ENCODE measurements around the gene NR3C1. TPM values are rescaled to one million over a fixed set of nuclear protein-coding genes. Genes with fewer than 3 reads are reported as not detected.

The NR3C1 gene
- total RNA-seq, 1 donor: 55.7 TPM

DNA sequence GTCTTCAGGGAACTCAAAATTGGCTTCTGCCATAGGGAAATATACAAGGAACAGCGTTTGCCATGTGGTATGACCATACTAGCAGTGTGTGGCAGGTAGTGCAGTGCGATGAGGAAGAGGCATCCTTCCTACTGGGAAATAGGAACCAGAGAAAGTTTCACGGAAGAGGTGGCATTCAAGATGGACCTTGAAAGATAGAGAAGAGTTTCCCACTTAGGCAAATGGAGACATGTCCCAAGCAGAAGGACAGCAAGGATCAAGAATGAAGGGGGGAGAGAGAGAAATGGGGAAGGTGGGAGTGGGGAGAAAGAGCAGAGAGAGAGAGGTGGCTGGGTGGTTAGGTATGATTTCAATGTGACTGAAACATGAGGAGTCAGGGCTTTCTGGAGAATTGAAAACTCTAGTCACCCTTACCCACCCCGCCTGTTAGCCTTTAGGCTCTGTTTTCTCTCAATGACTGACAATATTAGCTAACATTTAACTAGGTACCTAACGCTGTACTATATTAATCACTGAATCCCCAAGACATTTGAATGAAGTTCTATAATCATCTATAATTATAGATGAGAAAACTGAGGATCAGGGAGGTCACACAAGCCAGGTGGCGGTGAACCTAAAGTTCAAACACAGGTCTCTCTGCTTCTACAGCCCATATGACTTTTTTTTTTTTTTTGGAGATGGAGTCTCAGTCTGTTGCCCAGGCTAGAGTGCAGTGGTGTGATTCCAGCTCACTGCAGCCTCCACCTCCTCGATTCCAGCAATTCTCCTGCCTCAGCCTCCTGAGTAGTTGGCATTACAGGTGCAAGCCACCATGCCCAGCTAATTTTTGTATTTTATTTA, 171.3 kb downstream of the NR3C1 start:
- no peak for DNase-seq (ENCODE audit: low read depth)
- TF ChIP-seq, protein P1, sequence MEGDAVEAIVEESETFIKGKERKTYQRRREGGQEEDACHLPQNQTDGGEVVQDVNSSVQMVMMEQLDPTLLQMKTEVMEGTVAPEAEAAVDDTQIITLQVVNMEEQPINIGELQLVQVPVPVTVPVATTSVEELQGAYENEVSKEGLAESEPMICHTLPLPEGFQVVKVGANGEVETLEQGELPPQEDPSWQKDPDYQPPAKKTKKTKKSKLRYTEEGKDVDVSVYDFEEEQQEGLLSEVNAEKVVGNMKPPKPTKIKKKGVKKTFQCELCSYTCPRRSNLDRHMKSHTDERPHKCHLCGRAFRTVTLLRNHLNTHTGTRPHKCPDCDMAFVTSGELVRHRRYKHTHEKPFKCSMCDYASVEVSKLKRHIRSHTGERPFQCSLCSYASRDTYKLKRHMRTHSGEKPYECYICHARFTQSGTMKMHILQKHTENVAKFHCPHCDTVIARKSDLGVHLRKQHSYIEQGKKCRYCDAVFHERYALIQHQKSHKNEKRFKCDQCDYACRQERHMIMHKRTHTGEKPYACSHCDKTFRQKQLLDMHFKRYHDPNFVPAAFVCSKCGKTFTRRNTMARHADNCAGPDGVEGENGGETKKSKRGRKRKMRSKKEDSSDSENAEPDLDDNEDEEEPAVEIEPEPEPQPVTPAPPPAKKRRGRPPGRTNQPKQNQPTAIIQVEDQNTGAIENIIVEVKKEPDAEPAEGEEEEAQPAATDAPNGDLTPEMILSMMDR (IDR thresholded peaks at IDR 0.05; ENCODE audit: insufficient read depth, low read depth, low read length): no peak
- no peak overlapping the region for H3K4me3 ChIP-seq (ENCODE audit: low read depth, low read length)

DNA sequence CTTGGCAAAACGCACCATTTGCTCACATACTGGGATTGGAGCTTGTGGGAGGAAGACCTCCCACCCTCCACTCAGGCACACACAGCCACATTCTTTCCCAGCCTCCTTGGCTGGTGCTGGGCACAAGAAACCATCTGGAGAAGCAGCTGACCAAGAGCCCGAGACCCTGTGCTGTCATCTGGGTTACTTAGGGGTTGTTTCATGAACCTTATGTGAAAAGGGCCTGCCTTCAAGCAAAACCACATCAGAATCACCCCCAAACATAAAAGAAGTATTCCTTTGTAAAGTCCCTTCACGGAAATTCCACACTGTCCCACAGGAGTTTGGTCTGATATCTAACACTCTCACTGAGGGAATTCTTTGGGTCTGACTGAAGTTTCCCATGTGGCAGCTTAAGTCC, 172.1 kb downstream of the NR3C1 start:
- DNase-seq (ENCODE audit: low read depth): no peak
- TF ChIP-seq, protein P1 (IDR thresholded peaks at IDR 0.05; ENCODE audit: insufficient read depth, low read depth, low read length): no peak
- H3K4me3 ChIP-seq (ENCODE audit: low read depth, low read length): no peak overlapping the region

DNA sequence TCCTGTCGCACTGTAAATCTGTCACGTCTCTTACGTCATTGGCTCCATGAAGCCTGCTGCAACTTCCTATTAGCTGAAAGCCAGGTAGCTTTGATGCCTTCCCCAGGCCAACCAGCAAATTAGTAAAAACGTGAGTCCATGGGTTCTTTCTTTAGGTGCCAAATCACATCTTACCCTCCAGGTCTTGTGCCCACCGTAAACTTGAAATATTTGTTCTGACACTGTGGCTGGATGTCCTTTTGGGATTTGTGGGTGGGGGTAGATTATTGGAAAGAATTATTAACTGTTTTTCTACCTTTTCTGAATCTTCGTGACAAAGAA, 172.8 kb downstream of the NR3C1 start:
- no peak for DNase-seq (ENCODE audit: low read depth)
- H3K4me3 ChIP-seq (ENCODE audit: low read depth, low read length): no peak overlapping the region
- TF ChIP-seq, protein P1 (IDR thresholded peaks at IDR 0.05; ENCODE audit: insufficient read depth, low read depth, low read length): no peak

DNA sequence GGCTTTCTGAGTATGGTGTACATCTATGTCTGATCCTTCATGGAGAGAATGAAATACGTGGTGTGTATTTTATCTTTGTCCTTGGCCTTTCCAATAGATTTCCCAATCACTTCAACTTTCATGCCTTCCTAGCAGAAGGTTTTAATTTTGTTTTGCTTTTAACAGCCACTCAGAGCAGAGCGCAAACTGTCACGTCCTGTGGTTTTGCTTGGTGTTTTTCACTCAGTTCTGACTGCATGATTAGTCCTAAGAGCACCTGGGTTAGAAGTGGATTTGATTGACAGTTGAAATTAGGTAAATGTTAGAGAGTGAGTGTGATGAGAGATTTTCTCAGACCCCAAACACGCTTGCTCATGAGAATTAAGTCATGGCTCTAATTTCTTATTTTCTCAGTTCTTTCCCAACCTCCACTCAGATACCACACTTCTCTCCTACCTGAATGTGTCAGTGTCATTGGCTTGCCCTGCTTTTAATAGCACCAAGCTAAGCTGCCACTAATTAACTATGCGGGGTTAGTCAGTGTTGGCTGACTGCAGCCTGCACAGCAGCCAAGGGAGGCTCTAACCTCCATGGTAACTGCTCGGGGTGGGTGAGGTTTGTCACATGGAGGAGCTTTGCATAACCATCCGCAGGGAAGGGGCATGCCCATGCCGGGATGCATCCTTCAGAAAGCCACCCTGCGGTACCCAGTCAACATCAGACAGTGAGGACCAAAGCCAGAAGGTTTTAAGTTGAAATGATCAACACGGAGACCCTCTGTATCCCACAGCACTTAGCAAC, 173.4 kb downstream of the NR3C1 start:
- TF ChIP-seq, protein P1 (IDR thresholded peaks at IDR 0.05; ENCODE audit: insufficient read depth, low read depth, low read length): no peak
- DNase-seq (ENCODE audit: low read depth): peak; percentile 58
- H3K4me3 ChIP-seq (ENCODE audit: low read depth, low read length): no peak overlapping the region

DNA sequence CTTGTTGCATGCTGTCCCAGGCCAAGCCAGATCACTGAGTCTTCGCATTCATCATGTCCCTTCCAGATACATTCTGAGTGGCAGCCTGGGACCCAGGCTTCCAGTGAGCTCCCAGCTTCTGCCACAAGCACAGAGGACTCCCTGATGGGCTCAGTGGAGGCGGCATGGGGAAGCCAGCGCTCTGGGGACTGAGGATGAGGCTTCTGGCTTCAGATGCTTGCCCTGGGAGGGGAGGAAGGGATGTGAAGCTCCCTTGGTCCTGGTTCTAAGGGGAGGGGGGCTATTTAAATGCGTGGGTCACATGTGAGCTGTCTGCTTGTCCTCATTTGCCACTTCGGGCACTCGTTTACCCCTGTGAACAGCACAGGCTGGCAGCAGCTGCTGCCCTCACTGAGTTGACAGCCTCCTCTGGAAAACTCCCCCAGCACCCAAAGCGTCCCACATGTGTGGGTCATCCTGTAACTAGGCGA, 174.0 kb downstream of the NR3C1 start:
- no peak overlapping the region for H3K4me3 ChIP-seq (ENCODE audit: low read depth, low read length)
- TF ChIP-seq, protein P1 (IDR thresholded peaks at IDR 0.05; ENCODE audit: insufficient read depth, low read depth, low read length): no peak
- no peak for DNase-seq (ENCODE audit: low read depth)

DNA sequence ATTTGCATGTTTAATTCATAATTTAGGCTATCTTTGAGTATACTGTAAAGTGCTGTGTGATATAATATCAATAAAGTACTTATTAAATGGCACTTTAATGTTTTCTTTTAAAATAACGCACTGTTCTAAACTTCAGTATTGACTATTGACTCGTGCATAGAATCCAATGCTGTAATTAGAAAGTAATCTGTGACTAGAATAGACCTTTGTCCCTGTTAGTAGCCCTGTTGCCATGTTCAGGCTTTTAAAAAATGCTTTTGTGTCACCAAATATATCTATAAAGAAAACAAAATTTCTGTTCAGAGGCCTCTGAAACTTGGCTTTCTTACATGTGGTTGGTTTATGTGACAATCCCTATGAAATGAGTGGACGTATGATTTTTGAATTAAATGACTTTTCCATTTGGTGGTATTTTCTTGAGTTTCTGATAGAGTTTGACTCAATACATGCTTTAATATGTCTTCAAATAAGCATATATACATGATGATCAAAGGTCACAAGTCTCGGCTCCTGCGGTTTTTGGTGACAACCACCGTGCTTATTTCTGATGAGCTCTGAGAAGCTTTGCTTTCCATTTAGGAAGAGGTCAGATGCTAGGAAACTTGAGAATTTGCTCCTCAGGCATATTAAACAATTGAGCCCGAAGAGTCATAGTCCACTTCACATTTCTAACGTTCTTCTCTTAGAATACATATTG, 174.7 kb downstream of the NR3C1 start:
- no peak for DNase-seq (ENCODE audit: low read depth)
- H3K4me3 ChIP-seq (ENCODE audit: low read depth, low read length): no peak overlapping the region
- TF ChIP-seq, protein P1 (IDR thresholded peaks at IDR 0.05; ENCODE audit: insufficient read depth, low read depth, low read length): no peak

Small RNA genes lying within 50 kb of the gene (small RNA-seq; reads per million reads assigned to genes)
- gene AC091925.2: not detected
